Mononuclear cell (primary cell): Measurements from ENCODE around the gene FLT1. TPM values are rescaled to one million over a fixed set of nuclear protein-coding genes. Genes with fewer than 3 reads are reported as not detected.

Experiments used
- H3K27me3 ChIP-seq: 2 replicates; pipeline ENCODE4 v1.6.0; 2011; ENCODE audit warnings: low read length, control low read depth; ENCODE audit not compliant: insufficient read depth
- H3K4me1 ChIP-seq: 2 replicates; pipeline ENCODE4 v1.5.1; 2011; ENCODE audit warnings: mild to moderate bottlenecking, low read length, control low read depth; ENCODE audit not compliant: insufficient read depth
- H3K4me3 ChIP-seq: 2 replicates; pipeline ENCODE4 v1.5.1; 2011; ENCODE audit warnings: mild to moderate bottlenecking, low read length, moderate library complexity
- H3K9me3 ChIP-seq: 2 replicates; pipeline ENCODE4 v1.5.1; 2011; ENCODE audit warnings: low read depth, mild to moderate bottlenecking, control low read depth, low read length
- total RNA-seq: library from RNA; depleted of rRNA; stranded (reverse); fragments of >200 nt; gene quantifications from one replicate; pipeline ENCODE4 v1.2.3, GENCODE V29; 2012

Gene FLT1
- total RNA-seq, 1 donor, result 1.8 TPM

GRCh38 chr13:28441529-28441928 lies 53.4 kb downstream of the FLT1 start:
- Histone ChIP-seq H3K4me1 (no peaks in the 10 kb centered on the region), H3K4me3 (no peak overlapping the region), H3K27me3 (peaks cover 5% of the 10 kb centered on the region), H3K9me3 (peaks cover 8% of the 10 kb centered on the region)

DNA sequence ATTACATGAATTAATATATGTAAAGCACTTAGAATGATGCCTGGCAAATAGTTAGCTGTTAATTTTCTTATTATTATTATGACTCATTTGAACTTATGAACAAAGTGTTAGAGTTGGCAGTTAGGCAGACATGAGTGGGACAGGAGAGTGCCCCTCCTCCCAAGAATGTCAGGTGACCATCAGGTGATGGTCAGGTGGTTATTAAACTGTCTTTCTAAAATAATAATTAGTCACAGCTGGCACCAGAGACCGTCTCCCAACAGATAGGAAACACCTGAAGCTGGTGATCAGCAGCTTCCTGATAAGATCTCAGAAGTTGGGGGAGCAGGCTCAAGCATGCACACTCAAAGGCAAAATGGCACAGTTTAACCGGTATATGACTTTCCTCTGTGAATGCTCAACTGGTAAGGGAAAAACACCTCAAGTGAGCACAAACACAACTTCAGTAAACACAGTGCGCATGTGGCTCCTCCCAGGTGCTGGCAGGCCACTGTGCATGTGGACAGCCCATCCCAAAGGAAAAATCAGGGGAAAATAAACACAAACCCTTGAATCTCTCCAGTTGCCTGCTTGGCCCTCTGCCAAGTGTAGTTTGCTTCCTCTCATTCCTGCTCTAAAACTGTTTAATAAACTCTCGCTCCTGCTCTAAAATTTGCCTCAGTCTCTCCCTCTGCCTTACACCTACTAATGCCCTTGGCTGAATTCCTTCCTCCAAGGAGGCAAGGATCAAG lies 54.0 kb downstream of the FLT1 start:
- Histone ChIP-seq H3K4me3 (no peak overlapping the region), H3K9me3 (peaks cover 2% of the 10 kb centered on the region), H3K27me3 (peaks cover 3% of the 10 kb centered on the region), H3K4me1 (no peaks in the 10 kb centered on the region)

DNA sequence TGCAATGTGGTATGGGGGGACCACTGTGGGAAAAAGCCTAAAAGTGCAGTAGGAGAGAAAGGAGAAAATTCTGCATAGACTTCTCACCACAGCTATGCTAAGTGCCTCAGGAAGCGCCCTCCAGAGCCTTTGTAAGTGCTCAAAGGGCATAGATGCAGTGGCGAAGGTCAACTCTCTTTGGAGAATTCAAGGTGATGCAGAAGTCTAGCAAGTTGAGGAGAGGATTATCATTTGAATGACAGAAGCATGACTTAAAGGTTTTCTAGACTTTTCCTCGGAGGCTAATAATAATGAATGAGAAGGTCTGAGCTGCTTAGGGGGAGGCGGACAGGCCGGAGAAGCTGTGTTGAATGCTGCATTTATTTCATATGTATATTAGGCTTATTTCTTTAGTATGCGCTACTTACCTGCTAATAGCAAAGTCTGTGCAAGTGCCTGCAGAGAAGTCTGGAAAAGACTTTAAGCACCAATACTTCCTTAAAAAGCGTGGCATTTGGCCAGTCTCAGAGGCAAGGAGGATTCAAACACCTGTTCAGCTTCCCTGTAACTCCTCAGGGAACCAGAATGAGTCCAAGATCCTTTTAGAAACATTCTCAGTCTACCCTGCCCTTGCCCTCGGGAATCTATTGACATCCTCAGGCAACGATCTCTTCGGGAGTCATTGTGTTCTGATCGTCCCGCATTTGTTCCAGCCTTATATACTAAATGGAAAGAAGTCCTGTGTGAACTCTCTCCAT lies 56.2 kb downstream of the FLT1 start:
- Histone ChIP-seq H3K4me3 (no peak overlapping the region), H3K4me1 (no peaks in the 10 kb centered on the region), H3K9me3 (no peaks in the 10 kb centered on the region), H3K27me3 (peaks cover 3% of the 10 kb centered on the region)

- H3K4me3 ChIP-seq, result no peak overlapping the region
- H3K27me3 ChIP-seq, result peaks cover 3% of the 10 kb centered on the region
- no peaks in the 10 kb centered on the region for H3K9me3 ChIP-seq
- no peaks in the 10 kb centered on the region for H3K4me1 ChIP-seq
Measured at GRCh38 chr13:28438067-28438466, 56.9 kb downstream of the FLT1 start.

DNA sequence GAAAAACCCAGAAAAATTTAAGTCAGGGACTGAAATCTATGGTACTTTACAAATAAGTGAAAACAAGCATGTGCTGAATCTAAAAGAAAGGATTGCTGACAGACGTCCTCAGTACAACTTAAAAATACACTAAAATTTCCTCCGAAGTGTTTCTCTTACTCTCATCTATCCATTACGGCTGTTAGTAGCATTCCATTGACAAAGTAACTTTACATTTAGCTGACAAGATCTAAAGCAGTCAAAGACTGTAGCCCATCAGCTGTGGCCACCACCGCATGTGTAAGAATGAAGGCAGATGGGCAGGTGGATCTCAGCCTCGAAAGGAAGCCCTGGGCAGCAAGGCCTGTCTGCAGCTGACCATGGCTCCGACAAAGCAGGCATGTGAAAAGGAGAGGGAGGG lies 59.0 kb downstream of the FLT1 start:
- Histone ChIP-seq H3K4me3 (no peak overlapping the region), H3K9me3 (no peaks in the 10 kb centered on the region), H3K27me3 (no peaks in the 10 kb centered on the region), H3K4me1 (no peaks in the 10 kb centered on the region)

DNA sequence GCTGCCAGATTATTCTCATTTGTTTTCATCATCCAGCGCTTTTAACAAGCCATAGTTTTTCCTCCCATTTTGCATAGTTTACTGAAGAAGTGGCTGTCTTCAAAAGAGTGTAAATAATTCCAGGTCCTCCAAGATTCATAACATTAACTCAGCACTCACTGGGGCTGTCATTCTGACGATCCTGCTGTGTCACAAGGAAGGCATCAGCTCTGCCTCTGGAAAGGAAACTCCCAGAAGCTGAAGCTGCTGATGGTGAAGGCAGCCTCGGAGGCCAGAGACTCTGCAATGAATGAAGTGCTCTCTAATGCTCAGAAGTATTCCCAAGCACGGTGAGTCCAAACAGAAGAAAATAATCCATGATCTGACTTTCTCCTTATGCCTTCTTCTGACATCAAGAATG lies 60.0 kb downstream of the FLT1 start:
- Histone ChIP-seq H3K27me3 (no peaks in the 10 kb centered on the region), H3K4me1 (no peaks in the 10 kb centered on the region), H3K9me3 (no peaks in the 10 kb centered on the region), H3K4me3 (no peak overlapping the region)

DNA sequence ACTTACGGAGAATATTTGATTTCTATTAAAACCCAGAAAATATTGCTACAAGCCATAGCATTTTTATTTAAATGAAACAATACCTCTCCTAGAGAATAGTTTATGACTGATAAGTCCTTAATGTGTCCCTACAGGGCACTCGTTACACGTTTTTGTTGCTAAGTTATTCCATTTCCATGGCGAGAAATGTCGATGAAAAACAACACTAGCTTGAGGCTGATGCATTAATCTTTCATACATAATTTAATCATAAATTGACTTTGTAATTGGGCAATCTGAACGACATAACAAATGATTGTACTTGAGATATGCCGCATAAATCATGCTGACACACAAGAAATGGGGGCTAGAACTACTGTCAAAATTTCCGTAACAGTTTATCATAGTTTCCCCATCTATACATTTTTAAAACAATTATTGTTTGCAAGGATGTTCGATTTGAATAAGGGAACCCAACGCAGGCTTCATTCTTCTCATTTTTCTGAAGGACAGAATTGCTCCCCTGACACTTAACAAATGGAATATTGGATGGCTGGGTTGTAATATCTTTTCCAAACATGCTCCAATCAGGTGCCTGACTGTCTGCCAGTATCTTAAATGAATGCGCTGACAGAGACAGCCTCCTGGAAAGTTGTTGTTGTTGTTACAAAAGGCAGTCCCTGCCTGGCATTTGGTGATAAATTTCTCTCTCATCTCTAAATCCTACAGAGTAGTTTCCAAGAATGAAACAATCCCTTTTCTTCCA lies 61.9 kb downstream of the FLT1 start:
- Histone ChIP-seq H3K27me3 (no peaks in the 10 kb centered on the region), H3K9me3 (no peaks in the 10 kb centered on the region), H3K4me1 (peaks cover 3% of the 10 kb centered on the region), H3K4me3 (no peak overlapping the region)

DNA sequence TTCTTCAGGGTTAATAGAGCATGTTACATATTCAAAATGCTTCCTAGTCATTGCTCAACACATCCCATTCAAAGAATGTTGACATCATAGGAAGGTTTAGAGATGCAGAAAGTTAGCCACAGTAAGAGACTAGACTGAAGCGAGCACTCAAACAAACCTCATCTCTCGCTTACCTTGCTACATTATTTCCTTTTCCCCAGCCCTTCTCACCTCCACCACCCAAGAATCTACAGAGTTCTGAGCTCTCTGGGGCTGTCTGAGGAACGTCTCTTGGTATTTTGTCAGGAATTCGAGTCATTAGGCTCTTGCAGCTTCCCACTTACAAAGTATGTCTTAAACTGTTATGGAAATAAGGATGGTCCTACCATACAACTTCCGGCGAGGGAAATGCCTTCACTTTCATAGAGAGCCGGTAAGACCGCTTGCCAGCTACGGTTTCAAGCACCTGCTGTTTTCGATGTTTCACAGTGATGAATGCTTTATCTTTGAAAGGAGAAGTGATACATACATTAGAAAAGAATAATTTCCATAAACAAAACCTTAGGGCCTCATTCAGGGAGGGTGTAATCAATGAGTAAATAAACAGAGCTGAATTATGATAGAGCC lies 65.1 kb downstream of the FLT1 start:
- H3K9me3 ChIP-seq, result no peaks in the 10 kb centered on the region
- peaks cover 3% of the 10 kb centered on the region for H3K4me1 ChIP-seq
- peak overlapping the region; percentile 10 for H3K4me3 ChIP-seq
- no peaks in the 10 kb centered on the region for H3K27me3 ChIP-seq

DNA sequence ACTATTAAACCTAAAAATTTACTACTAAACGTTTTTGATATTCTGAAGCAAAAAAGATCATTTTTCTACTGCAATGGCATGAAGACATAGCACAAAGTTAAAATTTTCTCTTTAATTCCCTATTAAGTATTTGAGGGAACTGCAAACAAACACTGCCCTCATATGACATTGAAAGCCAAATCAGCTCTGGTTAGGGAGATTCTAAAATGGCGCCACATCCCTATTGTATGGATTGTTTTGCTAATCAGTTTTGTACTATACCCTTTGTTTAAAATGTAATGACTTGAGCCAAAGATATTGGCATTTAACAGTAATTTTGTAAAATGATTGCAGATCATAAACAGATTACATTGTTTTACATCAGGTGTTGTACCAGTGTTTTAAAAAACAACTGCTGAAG lies 65.8 kb downstream of the FLT1 start:
- H3K27me3 ChIP-seq, result no peaks in the 10 kb centered on the region
- no peak overlapping the region for H3K4me3 ChIP-seq
- H3K9me3 ChIP-seq, result no peaks in the 10 kb centered on the region
- peaks cover 3% of the 10 kb centered on the region for H3K4me1 ChIP-seq

DNA sequence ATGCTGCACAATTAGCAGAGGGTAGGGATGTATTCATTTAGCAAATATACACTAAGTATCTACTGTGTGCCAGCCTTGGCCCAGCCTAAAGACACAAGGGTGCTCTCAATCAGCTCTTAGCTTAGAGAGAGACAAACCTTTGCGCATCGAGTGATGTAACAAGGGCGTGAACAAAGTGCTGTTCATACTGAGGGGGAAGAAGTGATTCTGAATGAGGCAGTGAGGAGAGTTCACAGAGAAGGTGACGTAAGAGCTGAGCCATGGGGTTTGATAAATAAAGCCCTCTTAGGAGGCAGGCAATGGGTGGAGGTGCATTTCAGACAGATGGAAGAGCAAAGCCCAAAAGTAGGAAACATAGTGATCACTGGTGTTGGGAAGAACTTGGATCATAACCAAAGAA lies 68.5 kb downstream of the FLT1 start:
- H3K27me3 ChIP-seq, result no peaks in the 10 kb centered on the region
- no peak overlapping the region for H3K4me3 ChIP-seq
- H3K9me3 ChIP-seq, result no peaks in the 10 kb centered on the region
- H3K4me1 ChIP-seq, result peaks cover 29% of the 10 kb centered on the region

DNA sequence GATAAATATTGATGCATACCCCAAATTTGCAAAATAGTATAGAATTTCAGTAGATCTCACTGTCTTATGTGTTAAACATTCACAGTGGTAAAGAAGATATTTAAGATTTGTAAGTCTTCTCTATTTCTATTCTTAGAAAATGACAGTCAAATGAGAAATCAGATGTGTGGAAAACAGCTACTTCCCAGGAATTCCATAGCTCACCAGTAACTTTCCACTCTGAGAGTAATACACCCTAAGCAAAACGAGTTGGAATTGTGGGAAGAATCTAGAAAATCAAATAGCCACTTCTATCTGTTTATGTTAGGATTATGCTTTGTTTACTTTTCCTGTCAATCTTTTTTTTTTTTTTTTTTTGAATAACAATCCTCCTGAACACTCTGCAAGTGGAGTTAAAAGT lies 69.1 kb downstream of the FLT1 start:
- Histone ChIP-seq H3K4me3 (no peak overlapping the region), H3K27me3 (no peaks in the 10 kb centered on the region), H3K9me3 (no peaks in the 10 kb centered on the region), H3K4me1 (peaks cover 32% of the 10 kb centered on the region)

DNA sequence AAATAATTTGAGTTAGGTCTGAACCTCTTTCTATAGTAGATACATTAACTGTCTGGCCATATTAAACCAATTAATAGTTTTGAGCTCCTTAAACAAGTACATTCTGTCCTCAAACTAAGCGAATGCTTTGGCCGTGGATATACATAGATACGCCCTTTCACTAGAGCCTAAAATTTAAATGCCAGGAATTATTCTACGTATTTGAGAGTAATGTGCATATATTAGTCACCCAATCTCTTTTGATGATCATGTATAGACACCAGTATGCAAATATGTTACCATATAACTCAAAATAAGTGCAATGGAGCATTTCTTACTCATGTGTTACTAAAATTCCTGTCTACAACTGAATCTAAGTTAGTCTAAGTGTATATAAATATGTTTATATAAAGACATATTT lies 70.4 kb downstream of the FLT1 start:
- H3K4me1 ChIP-seq, result peaks cover 29% of the 10 kb centered on the region
- H3K27me3 ChIP-seq, result no peaks in the 10 kb centered on the region
- H3K4me3 ChIP-seq, result no peak overlapping the region
- no peaks in the 10 kb centered on the region for H3K9me3 ChIP-seq

DNA sequence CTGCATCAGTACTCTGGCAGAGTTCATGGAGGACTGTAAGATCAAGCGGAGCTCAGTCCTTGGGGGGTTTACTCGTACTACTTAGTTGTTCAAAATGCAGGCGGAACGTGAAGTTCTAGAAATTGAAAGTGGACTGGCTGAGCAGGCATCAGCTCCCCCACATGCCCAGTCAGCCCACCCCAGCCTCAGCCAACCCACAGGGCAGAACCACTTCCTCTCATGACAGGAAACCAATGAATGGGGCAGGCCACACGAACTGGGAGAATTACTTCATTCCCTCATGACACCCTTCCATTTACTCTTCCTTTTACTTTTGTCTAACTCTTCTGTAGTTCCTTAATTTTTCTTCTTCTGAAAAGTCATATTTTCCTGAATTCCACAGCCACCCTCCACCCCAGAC lies 71.9 kb downstream of the FLT1 start:
- no peaks in the 10 kb centered on the region for H3K9me3 ChIP-seq

DNA sequence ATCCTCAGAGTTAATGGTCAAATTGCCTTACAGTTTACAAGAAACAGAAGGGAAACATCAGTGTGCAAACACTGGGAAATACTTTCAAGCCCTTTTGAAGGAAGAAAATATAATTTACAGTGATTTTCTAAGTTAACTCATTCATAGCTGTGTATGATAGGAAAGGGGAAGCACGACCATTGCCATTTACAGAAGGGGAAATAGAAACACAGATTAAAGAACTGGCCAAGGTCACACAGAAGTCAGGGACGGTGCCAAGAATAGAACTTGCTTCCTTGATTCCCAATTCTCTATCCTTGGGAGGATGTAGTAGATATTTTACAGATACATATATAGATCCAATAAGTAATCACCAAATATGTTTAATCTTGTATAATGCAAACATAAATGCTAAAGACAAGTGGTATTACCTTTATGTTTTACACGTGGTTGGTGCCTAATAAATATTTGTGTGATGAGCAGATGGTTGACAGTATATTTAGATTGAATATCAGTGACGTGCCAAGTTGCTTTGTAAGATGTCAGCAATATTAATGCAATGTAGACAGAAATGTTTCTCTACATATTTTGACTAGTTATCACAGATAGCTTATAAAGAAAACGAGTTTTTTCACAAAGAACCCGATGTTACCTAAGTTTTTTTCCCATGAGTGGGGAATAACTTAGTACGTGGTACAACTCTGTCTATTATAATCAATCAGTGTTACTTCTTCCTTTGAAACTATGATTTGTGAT lies 73.1 kb downstream of the FLT1 start:
- H3K27me3 ChIP-seq, result no peaks in the 10 kb centered on the region
- H3K4me1 ChIP-seq, result peaks cover 29% of the 10 kb centered on the region
- no peak overlapping the region for H3K4me3 ChIP-seq
- H3K9me3 ChIP-seq, result no peaks in the 10 kb centered on the region

More for the DNA sequence above, 71.9 kb downstream of the FLT1 start:
- H3K27me3 ChIP-seq, result no peaks in the 10 kb centered on the region
- H3K4me3 ChIP-seq, result no peak overlapping the region
- H3K4me1 ChIP-seq, result peaks cover 29% of the 10 kb centered on the region
